A549 (cell line): ENCODE measurements around the gene CEP192.

ENCODE experiments used
- E2F6 ChIP-seq: IDR thresholded peaks from 2 replicates; pipeline ENCODE4 v1.6.1; 2012; ENCODE audit warnings: low read depth, borderline replicate concordance
- ELK1 ChIP-seq: fragments of 150-350 bp; IDR thresholded peaks from 2 replicates; pipeline ENCODE4 v1.6.1; 2014; ENCODE audit warnings: low read depth, mild to moderate bottlenecking, low read length
- JUN ChIP-seq, 2 experiments: fragments of >200 bp; sonication (Bioruptor Twin); formaldehyde crosslinking; IDR thresholded peaks; 2 replicates in 1 of 2; 3 replicates in 1 of 2; pipeline ENCODE4 v1.6.1; 2016 to 2017
- TF ChIP-seq, protein P1 (sequence below): fragments of >200 bp; sonication (Bioruptor Twin); formaldehyde crosslinking; IDR thresholded peaks from 3 replicates; pipeline ENCODE4 v1.5.1; 2016
- TF ChIP-seq, protein P2 (sequence below): fragments of 450-650 bp; IDR thresholded peaks from 2 replicates; pipeline ENCODE4 v1.6.1; 2014; ENCODE audit warnings: antibody characterized with exemption

GRCh38 chr18:13067966-13068365, 76.8 kb downstream of the CEP192 start:
- TF ChIP-seq ELK1 = no peak
- TF ChIP-seq, protein P1, sequence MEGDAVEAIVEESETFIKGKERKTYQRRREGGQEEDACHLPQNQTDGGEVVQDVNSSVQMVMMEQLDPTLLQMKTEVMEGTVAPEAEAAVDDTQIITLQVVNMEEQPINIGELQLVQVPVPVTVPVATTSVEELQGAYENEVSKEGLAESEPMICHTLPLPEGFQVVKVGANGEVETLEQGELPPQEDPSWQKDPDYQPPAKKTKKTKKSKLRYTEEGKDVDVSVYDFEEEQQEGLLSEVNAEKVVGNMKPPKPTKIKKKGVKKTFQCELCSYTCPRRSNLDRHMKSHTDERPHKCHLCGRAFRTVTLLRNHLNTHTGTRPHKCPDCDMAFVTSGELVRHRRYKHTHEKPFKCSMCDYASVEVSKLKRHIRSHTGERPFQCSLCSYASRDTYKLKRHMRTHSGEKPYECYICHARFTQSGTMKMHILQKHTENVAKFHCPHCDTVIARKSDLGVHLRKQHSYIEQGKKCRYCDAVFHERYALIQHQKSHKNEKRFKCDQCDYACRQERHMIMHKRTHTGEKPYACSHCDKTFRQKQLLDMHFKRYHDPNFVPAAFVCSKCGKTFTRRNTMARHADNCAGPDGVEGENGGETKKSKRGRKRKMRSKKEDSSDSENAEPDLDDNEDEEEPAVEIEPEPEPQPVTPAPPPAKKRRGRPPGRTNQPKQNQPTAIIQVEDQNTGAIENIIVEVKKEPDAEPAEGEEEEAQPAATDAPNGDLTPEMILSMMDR = no peak
- no peak for TF ChIP-seq E2F6
- no peak for TF ChIP-seq JUN (IDR thresholded peaks at IDR 0.05)
- TF ChIP-seq, protein P2, sequence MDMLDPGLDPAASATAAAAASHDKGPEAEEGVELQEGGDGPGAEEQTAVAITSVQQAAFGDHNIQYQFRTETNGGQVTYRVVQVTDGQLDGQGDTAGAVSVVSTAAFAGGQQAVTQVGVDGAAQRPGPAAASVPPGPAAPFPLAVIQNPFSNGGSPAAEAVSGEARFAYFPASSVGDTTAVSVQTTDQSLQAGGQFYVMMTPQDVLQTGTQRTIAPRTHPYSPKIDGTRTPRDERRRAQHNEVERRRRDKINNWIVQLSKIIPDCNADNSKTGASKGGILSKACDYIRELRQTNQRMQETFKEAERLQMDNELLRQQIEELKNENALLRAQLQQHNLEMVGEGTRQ = no peak
